SK-N-SH (cell line): ENCODE data around the gene TMEM14A. TPM values are rescaled to one million over a fixed set of nuclear protein-coding genes. Genes with fewer than 3 reads are reported as not detected.

Source experiments
- CTCF ChIA-PET: fragments of 300-600, 350-600 bp; formaldehyde crosslinking; extraction: SDS; loops from one replicate; lab custom pipeline; 2021; lab: Yijun Ruan, JAX
- POLR2A ChIA-PET: fragments of 350-600 bp; sonication (Branson Sonifier 250); formaldehyde crosslinking; extraction: SDS; loops from one replicate; lab custom pipeline; 2020; ENCODE audit warnings: antibody characterized with exemption, inconsistent platforms; lab: Yijun Ruan, JAX
- DNase-seq: peaks from one replicate; pipeline ENCODE4 v3.0.0; 2012
- H2AFZ ChIP-seq: fragments of 200-600 bp; sonication (generic); 2 replicates; pipeline ENCODE4 v1.8.1; 2016; ENCODE audit warnings: antibody characterized with exemption, mild to moderate bottlenecking, low read depth
- H3F3A ChIP-seq: fragments of 200-600 bp; sonication (generic); replicated peaks from 2 replicates; pipeline ENCODE3; 2016; ENCODE audit warnings: antibody characterized with exemption, mild to moderate bottlenecking; ENCODE audit not compliant: insufficient read depth
- H3K27ac ChIP-seq, 2 experiments: fragments of 200-500 bp in 1 of 2; fragments of 200-600 bp in 1 of 2; sonication (Bioruptor generic) in 1 of 2; sonication (generic), shearing (Covaris generic) in 1 of 2; 2 replicates each; pipeline versions ENCODE4 v1.5.1 to v1.6.1; 2014 to 2016; ENCODE audit warnings: low read depth in 2 of 2, inconsistent platforms in 1 of 2, low read length in 1 of 2, mild to moderate bottlenecking in 1 of 2, mixed read lengths in 1 of 2
- H3K27me3 ChIP-seq: fragments of 200-600 bp; sonication (generic), shearing (Covaris generic); 2 replicates; pipeline ENCODE4 v1.6.1; 2016; ENCODE audit warnings: mixed run types; ENCODE audit not compliant: insufficient read depth
- H3K36me3 ChIP-seq, 2 experiments: fragments of 200-500 bp in 1 of 2; fragments of 200-600 bp in 1 of 2; sonication (Bioruptor generic) in 1 of 2; sonication (generic) in 1 of 2; replicated peaks in 1 of 2; 2 replicates each; pipeline versions ENCODE3 to v1.5.1; 2014 to 2016; ENCODE audit warnings: low read length in 1 of 2, mild to moderate bottlenecking in 1 of 2; ENCODE audit not compliant: insufficient read depth in 2 of 2, control insufficient read depth in 1 of 2
- H3K4me1 ChIP-seq, 2 experiments: fragments of 200-500 bp in 1 of 2; fragments of 200-600 bp in 1 of 2; sonication (Bioruptor generic) in 1 of 2; sonication (generic), shearing (Covaris generic) in 1 of 2; 2 replicates each; pipeline versions ENCODE4 v1.5.1 to v1.6.1; 2014 to 2016; ENCODE audit warnings: low read depth in 1 of 2, low read length in 1 of 2, mixed run types in 1 of 2; ENCODE audit not compliant: insufficient read depth in 2 of 2, control insufficient read depth in 1 of 2
- H3K4me2 ChIP-seq: fragments of 200-600 bp; sonication (generic), shearing (Covaris generic); 2 replicates; pipeline ENCODE4 v1.6.1; 2017; ENCODE audit warnings: mixed run types
- H3K4me3 ChIP-seq, 2 experiments: fragments of 200-500 bp in 1 of 2; fragments of 200-600 bp in 1 of 2; sonication (Bioruptor generic) in 1 of 2; sonication (generic), shearing (Covaris generic) in 1 of 2; 2 replicates each; pipeline versions ENCODE4 v1.5.1 to v1.8.1; 2014 to 2016; ENCODE audit warnings: low read depth in 2 of 2, inconsistent platforms in 1 of 2, low read length in 1 of 2, mild to moderate bottlenecking in 1 of 2, mixed read lengths in 1 of 2, moderate library complexity in 1 of 2
- H3K79me2 ChIP-seq: fragments of 200-600 bp; sonication (generic); 2 replicates; pipeline ENCODE4 v1.8.1; 2017; ENCODE audit warnings: mild to moderate bottlenecking; ENCODE audit not compliant: insufficient read depth
- H3K9ac ChIP-seq: fragments of 200-600 bp; sonication (generic); 2 replicates; pipeline ENCODE4 v1.6.1; 2017; ENCODE audit warnings: mixed run types
- H3K9me2 ChIP-seq: fragments of 200-600 bp; sonication (generic); 2 replicates; pipeline ENCODE4 v1.6.1; 2017; ENCODE audit warnings: mixed run types
- H3K9me3 ChIP-seq: fragments of 200-600 bp; sonication (generic); 2 replicates; pipeline ENCODE4 v1.6.1; 2017; ENCODE audit warnings: mixed run types, mild to moderate bottlenecking, moderate library complexity
- H4K20me1 ChIP-seq: fragments of 200-600 bp; sonication (generic); 2 replicates; pipeline ENCODE4 v1.6.1; 2017; ENCODE audit warnings: mild to moderate bottlenecking, mixed run types; ENCODE audit not compliant: insufficient read depth
- CHD2 ChIP-seq: fragments of 150-350 bp; IDR thresholded peaks from 2 replicates; pipeline ENCODE4 v1.6.1; 2018; ENCODE audit warnings: low read length; ENCODE audit not compliant: partially characterized antibody
- ELF1 ChIP-seq: IDR thresholded peaks from 2 replicates; pipeline ENCODE4 v1.4.0; 2012
- EZH2phosphoT487 ChIP-seq: fragments of 200-600 bp; sonication (generic); IDR thresholded peaks from 2 replicates; pipeline ENCODE4 v1.6.1; 2017; ENCODE audit warnings: low read depth, mixed run types, mild to moderate bottlenecking, antibody characterized with exemption, moderate library complexity, borderline replicate concordance
- FOSL2 ChIP-seq: IDR thresholded peaks from 2 replicates; pipeline ENCODE4 v1.4.0; 2012; ENCODE audit warnings: low read depth, mild to moderate bottlenecking, moderate library complexity, borderline replicate concordance
- FOXM1 ChIP-seq: IDR thresholded peaks from 2 replicates; pipeline ENCODE4 v1.4.0; 2012; ENCODE audit warnings: low read depth, mild to moderate bottlenecking
- IRF3 ChIP-seq: fragments of 150-350 bp; IDR thresholded peaks from 2 replicates; pipeline ENCODE4 v1.6.1; 2016; ENCODE audit warnings: mild to moderate bottlenecking, low read depth, low read length
- MXI1 ChIP-seq: IDR thresholded peaks from 2 replicates; pipeline ENCODE4 v1.6.1; 2012; ENCODE audit warnings: mild to moderate bottlenecking, low read depth, low read length, improper control_type of control experiment
- POLR2AphosphoS5 ChIP-seq: IDR thresholded peaks from 2 replicates; pipeline ENCODE4 v1.6.1; 2012; ENCODE audit warnings: low read depth, low read length
- RXRA ChIP-seq: IDR thresholded peaks from 2 replicates; pipeline ENCODE4 v1.4.0; 2012; ENCODE audit warnings: low read depth, mild to moderate bottlenecking, borderline replicate concordance
- SIN3A ChIP-seq: IDR thresholded peaks from 2 replicates; pipeline ENCODE4 v1.6.1; 2012; ENCODE audit warnings: low read depth, mild to moderate bottlenecking, low read length, moderate library complexity, borderline replicate concordance
- SMC3 ChIP-seq: IDR thresholded peaks from 2 replicates; pipeline ENCODE4 v1.6.1; 2012; ENCODE audit warnings: low read depth, low read length, improper control_type of control experiment
- YY1 ChIP-seq: IDR thresholded peaks from 2 replicates; pipeline ENCODE4 v1.4.0; 2012; ENCODE audit warnings: low read depth, mild to moderate bottlenecking
- ZBTB33 ChIP-seq: IDR thresholded peaks from 2 replicates; pipeline ENCODE4 v1.4.0; 2012; ENCODE audit warnings: low read depth, borderline replicate concordance
- WGBS: methylation state at CpG from one replicate; pipeline ENCODE4 v1.1.6; 2017; ENCODE audit warnings: low lambda C conversion rate; 5-methylcytosine and 5-hydroxymethylcytosine counted together
- polyA plus RNA-seq, 3 experiments: library from polyadenylated mRNA; depleted of rRNA; stranded (reverse); fragments of >200 nt; gene quantifications; 2 replicates each; pipeline ENCODE4 v1.2.3, GENCODE V29; 2012
- small RNA-seq, 7 experiments: library from RNA; depleted of rRNA; stranded (forward); fragments of <200 nt; gene quantifications; one replicate each; pipeline ENCODE3, GENCODE V24; 2012
- TF ChIP-seq, protein P1 (sequence below): IDR thresholded peaks from 2 replicates; pipeline ENCODE4; 2012
- TF ChIP-seq, protein P2 (sequence below): fragments of 150-350 bp; IDR thresholded peaks from 2 replicates; pipeline ENCODE4 v1.6.1; 2017; ENCODE audit warnings: antibody characterized with exemption, low read length, low read depth, borderline replicate concordance
- TF ChIP-seq, protein P3 (sequence below): IDR thresholded peaks from 2 replicates; pipeline ENCODE4 v1.4.0; 2012; ENCODE audit warnings: low read depth, borderline replicate concordance

TMEM14A gene
- polyA plus RNA-seq, 1 of the 3 experiments (the other 2 are of a cell fraction) = 42.4 TPM

GRCh38 chr6:52736145-52736544 lies 65.2 kb downstream of the TMEM14A start:
- no peaks in the 10 kb centered on the region for H3K9me3 ChIP-seq
- no peak overlapping the region for H2AFZ ChIP-seq
- ChIA-PET CTCF (interaction anchor here (1.3 kb wide), 1 partner anchor 20 kb away, joined by 3 read pairs; no protein-coding TSS in a partner anchor), POLR2A (no interaction called here)
- H3K79me2 ChIP-seq = no peaks in the 10 kb centered on the region
- H3K27me3 ChIP-seq = peaks cover 16% of the 10 kb centered on the region; the same call in 1 of the 2 replicates
- H3K9ac ChIP-seq = no peak overlapping the region
- H3K4me1 ChIP-seq = no peaks in the 10 kb centered on the region
- no peak for DNase-seq
- H3K4me3 ChIP-seq = no peak overlapping the region
- 9% methylated on average over 1 of the region's 1 CpG for WGBS
- H3K36me3 ChIP-seq = no peaks in the 10 kb centered on the region
- H3F3A ChIP-seq = no peaks in the 10 kb centered on the region
- no peak overlapping the region for H3K4me2 ChIP-seq
- no peaks in the 10 kb centered on the region for H4K20me1 ChIP-seq
- TF ChIP-seq MXI1 = no peak
- no peak for TF ChIP-seq SMC3
- TF ChIP-seq FOXM1 = no peak
- no peak for TF ChIP-seq EZH2phosphoT487
- no peak for TF ChIP-seq SIN3A
- no peak for TF ChIP-seq CHD2
- TF ChIP-seq, protein P1, sequence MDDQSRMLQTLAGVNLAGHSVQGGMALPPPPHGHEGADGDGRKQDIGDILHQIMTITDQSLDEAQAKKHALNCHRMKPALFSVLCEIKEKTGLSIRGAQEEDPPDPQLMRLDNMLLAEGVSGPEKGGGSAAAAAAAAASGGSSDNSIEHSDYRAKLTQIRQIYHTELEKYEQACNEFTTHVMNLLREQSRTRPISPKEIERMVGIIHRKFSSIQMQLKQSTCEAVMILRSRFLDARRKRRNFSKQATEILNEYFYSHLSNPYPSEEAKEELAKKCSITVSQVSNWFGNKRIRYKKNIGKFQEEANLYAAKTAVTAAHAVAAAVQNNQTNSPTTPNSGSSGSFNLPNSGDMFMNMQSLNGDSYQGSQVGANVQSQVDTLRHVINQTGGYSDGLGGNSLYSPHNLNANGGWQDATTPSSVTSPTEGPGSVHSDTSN = no peak
- no peak for TF ChIP-seq IRF3
- TF ChIP-seq ZBTB33 = no peak
- TF ChIP-seq, protein P2, sequence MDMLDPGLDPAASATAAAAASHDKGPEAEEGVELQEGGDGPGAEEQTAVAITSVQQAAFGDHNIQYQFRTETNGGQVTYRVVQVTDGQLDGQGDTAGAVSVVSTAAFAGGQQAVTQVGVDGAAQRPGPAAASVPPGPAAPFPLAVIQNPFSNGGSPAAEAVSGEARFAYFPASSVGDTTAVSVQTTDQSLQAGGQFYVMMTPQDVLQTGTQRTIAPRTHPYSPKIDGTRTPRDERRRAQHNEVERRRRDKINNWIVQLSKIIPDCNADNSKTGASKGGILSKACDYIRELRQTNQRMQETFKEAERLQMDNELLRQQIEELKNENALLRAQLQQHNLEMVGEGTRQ = no peak
- no peak for TF ChIP-seq POLR2AphosphoS5
- TF ChIP-seq RXRA = no peak
- no peak for TF ChIP-seq FOSL2
- TF ChIP-seq ELF1 = no peak
- no peak for TF ChIP-seq YY1
- TF ChIP-seq, protein P3, sequence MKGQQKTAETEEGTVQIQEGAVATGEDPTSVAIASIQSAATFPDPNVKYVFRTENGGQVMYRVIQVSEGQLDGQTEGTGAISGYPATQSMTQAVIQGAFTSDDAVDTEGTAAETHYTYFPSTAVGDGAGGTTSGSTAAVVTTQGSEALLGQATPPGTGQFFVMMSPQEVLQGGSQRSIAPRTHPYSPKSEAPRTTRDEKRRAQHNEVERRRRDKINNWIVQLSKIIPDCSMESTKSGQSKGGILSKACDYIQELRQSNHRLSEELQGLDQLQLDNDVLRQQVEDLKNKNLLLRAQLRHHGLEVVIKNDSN = no peak
- H3K27ac ChIP-seq = no peak overlapping the region
- no peaks in the 10 kb centered on the region for H3K9me2 ChIP-seq

Small RNAs within 50 kb of the gene (small RNA-seq; reads per million reads assigned to genes)
- gene AL109918.2 = 0 to 14.7 (median 0) reads per million in 7 experiments

Other genes with a start within 250 kb of the TMEM14A start
- gene TRAM2, start 94.1 kb upstream of the TMEM14A start, polyA plus RNA-seq (2012; rRNA removed) = 26.4 and 36.0 TPM in 2 replicates
- gene GSTA2, start 92.4 kb downstream of the TMEM14A start, polyA plus RNA-seq (2012; rRNA removed) = not detected in 2 replicates
- gene GSTA1, start 132.7 kb downstream of the TMEM14A start, polyA plus RNA-seq (2012; rRNA removed) = not detected in 2 replicates
- not detected in 2 replicates for gene GSTA5, start 169.7 kb downstream of the TMEM14A start, polyA plus RNA-seq (2012; rRNA removed)
- not detected in 2 replicates for gene GSTA3, start 238.6 kb downstream of the TMEM14A start, polyA plus RNA-seq (2012; rRNA removed)